ENCODE measurements around the gene GPR156.

- TF ChIP-seq KDM1A (IDR thresholded peaks at IDR 0.05; ENCODE audit: borderline replicate concordance) (no peak), CHD1 (IDR thresholded peaks at IDR 0.05; ENCODE audit: low read depth, low read length) (no peak), USF2 (IDR thresholded peaks at IDR 0.05; ENCODE audit: borderline replicate concordance, low read depth, low read length) (no peak), FOS (IDR thresholded peaks at IDR 0.05; ENCODE audit: borderline replicate concordance, extremely low read depth, insufficient read length) (no peak), SIN3A (IDR thresholded peaks at IDR 0.05; ENCODE audit: low read depth, low read length) (no peak), ZNF24 (IDR thresholded peaks at IDR 0.05) (no peak), MYB (IDR thresholded peaks at IDR 0.05; ENCODE audit: borderline replicate concordance, low read depth, low read length) (no peak), CTCF (IDR thresholded peaks at IDR 0.05 in 2 of 3, conservative IDR thresholded peaks at IDR 0.05 in 1 of 3; ENCODE audit: control insufficient read depth in 2 of 3, extremely low read depth in 1 of 3, insufficient read depth in 1 of 3, low read depth in 3 of 3, low read length in 3 of 3) (no peak), ATF3 (IDR thresholded peaks at IDR 0.05; ENCODE audit: borderline replicate concordance, extremely low read depth, low read depth, low read length) (no peak), E2F4 (IDR thresholded peaks at IDR 0.05; ENCODE audit: low read depth, low read length) (no peak)
Measured at GRCh38 chr3:120212505-120212904, 72.5 kb downstream of the GPR156 start.

Measured in GM12878 (cell line).